H1 (cell line): ENCODE measurements around the gene TSHR. TPM values are rescaled to one million over a fixed set of nuclear protein-coding genes. Genes with fewer than 3 reads are reported as not detected.

Source experiments
- CTCF ChIA-PET: fragments of 300-600 bp; sonication (Branson Sonifier 250); formaldehyde crosslinking; loops from one replicate; lab custom pipeline; 2021; ENCODE audit not compliant: partially characterized antibody; lab: Charles Lee
- POLR2A ChIA-PET: fragments of 300-600 bp; sonication (Branson Sonifier 250); formaldehyde crosslinking; loops from one replicate; lab custom pipeline; 2021; ENCODE audit warnings: inconsistent platforms; ENCODE audit not compliant: partially characterized antibody; lab: Charles Lee
- DNase-seq, 2 experiments: peaks; one replicate each; pipeline versions ENCODE4 v3.0.0 to v3.0.0-alpha.2; 2010 to 2022; ENCODE audit warnings: low spot score in 2 of 2, low read depth in 1 of 2, mixed read lengths in 1 of 2
- FAIRE-seq: peaks from 2 replicates; lab custom pipeline; 2011; peaks lifted over from hg19 to GRCh38; lab: Jason Lieb, UNC
- H2AFZ ChIP-seq: 2 replicates; pipeline ENCODE4 v1.8.1; 2012; ENCODE audit warnings: low read length, inconsistent platforms
- H2AK5ac ChIP-seq: 2 replicates; pipeline ENCODE4 v1.6.1; 2013; ENCODE audit warnings: low read depth, low read length
- H2BK120ac ChIP-seq: replicated peaks from 2 replicates; pipeline ENCODE3; 2013; ENCODE audit warnings: low read depth, low read length, inconsistent platforms
- H2BK12ac ChIP-seq: 2 replicates; pipeline ENCODE4 v1.6.1; 2013; ENCODE audit warnings: low read depth, low read length
- H2BK15ac ChIP-seq: 2 replicates; pipeline ENCODE4 v1.6.1; 2013; ENCODE audit warnings: low read length
- H2BK20ac ChIP-seq: 2 replicates; pipeline ENCODE4 v1.6.1; 2013; ENCODE audit warnings: low read length
- H2BK5ac ChIP-seq: 2 replicates; pipeline ENCODE4 v1.6.1; 2013; ENCODE audit warnings: low read depth, low read length
- H3K14ac ChIP-seq: 2 replicates; pipeline ENCODE4 v1.6.1; 2013; ENCODE audit warnings: inconsistent platforms; ENCODE audit not compliant: insufficient read length
- H3K18ac ChIP-seq: 2 replicates; pipeline ENCODE4 v1.6.1; 2013; ENCODE audit warnings: low read length; ENCODE audit errors: extremely low read depth
- H3K23ac ChIP-seq: 2 replicates; pipeline ENCODE4 v1.6.1; 2013; ENCODE audit warnings: inconsistent platforms; ENCODE audit not compliant: insufficient read length
- H3K23me2 ChIP-seq: 2 replicates; pipeline ENCODE4 v1.6.1; 2013; ENCODE audit warnings: low read depth, low read length
- H3K27ac ChIP-seq: 2 replicates; pipeline ENCODE4 v1.6.1; 2011; ENCODE audit warnings: low read depth, low read length, inconsistent platforms
- H3K27me3 ChIP-seq, 4 experiments: replicated peaks in 1 of 4; 1 replicate in 1 of 4; 2 replicates in 3 of 4; pipeline versions ENCODE4 v1.6.1 to v1.8.1; 2011 to 2013; ENCODE audit warnings: low read length in 3 of 4, mild to moderate bottlenecking in 3 of 4, inconsistent platforms in 2 of 4, mixed read lengths in 2 of 4, moderate library complexity in 1 of 4; ENCODE audit not compliant: control insufficient read depth in 3 of 4, insufficient read depth in 3 of 4; ENCODE audit errors: extremely low read depth in 1 of 4
- H3K36me3 ChIP-seq, 4 experiments: 2 replicates each; pipeline versions ENCODE4 v1.6.1 to v1.8.1; 2011 to 2013; ENCODE audit warnings: mild to moderate bottlenecking in 4 of 4, low read length in 3 of 4, moderate library complexity in 2 of 4, control low read depth in 1 of 4, inconsistent platforms in 1 of 4; ENCODE audit not compliant: insufficient read depth in 4 of 4, control insufficient read depth in 2 of 4
- H3K4ac ChIP-seq: replicated peaks from 2 replicates; pipeline ENCODE3; 2013; ENCODE audit warnings: low read length, low read depth, mixed read lengths, inconsistent platforms; ENCODE audit not compliant: insufficient read length
- H3K4me1 ChIP-seq, 4 experiments: replicated peaks in 1 of 4; 1 replicate in 1 of 4; 2 replicates in 3 of 4; pipeline versions ENCODE4 v1.6.1 to v1.8.1; 2011 to 2013; ENCODE audit warnings: low read length in 3 of 4, inconsistent platforms in 2 of 4, mixed read lengths in 1 of 4; ENCODE audit not compliant: insufficient read depth in 4 of 4, control insufficient read depth in 3 of 4
- H3K4me2 ChIP-seq, 2 experiments: 2 replicates each; pipeline versions ENCODE4 v1.6.1 to v1.8.1; 2011 to 2013; ENCODE audit warnings: low read depth in 2 of 2, low read length in 2 of 2, control low read depth in 1 of 2, inconsistent platforms in 1 of 2, mild to moderate bottlenecking in 1 of 2; ENCODE audit not compliant: insufficient read depth in 1 of 2
- H3K4me3 ChIP-seq, 4 experiments: fragments of 200-600, 300-600 bp in 1 of 4; sonication (generic), shearing (Covaris generic), sonication (Bioruptor Twin) in 1 of 4; 2 replicates each; pipeline versions ENCODE4 v1.5.1 to v1.8.1; 2011 to 2016; ENCODE audit warnings: low read length in 4 of 4, low read depth in 3 of 4, control low read depth in 2 of 4, inconsistent platforms in 2 of 4, mild to moderate bottlenecking in 2 of 4, mixed read lengths in 1 of 4, moderate library complexity in 1 of 4; ENCODE audit not compliant: insufficient read depth in 2 of 4; ENCODE audit errors: extremely low read depth in 1 of 4
- H3K56ac ChIP-seq: replicated peaks from 2 replicates; pipeline ENCODE3; 2013; ENCODE audit warnings: low read depth, mild to moderate bottlenecking, mixed read lengths, low read length, inconsistent platforms; ENCODE audit not compliant: insufficient read length
- H3K79me1 ChIP-seq: 2 replicates; pipeline ENCODE4 v1.6.1; 2013; ENCODE audit warnings: low read depth, low read length, control low read depth
- H3K79me2 ChIP-seq, 2 experiments: 2 replicates each; pipeline versions ENCODE4 v1.6.1 to v1.8.1; 2012 to 2013; ENCODE audit warnings: low read length in 2 of 2, mild to moderate bottlenecking in 2 of 2, inconsistent platforms in 1 of 2; ENCODE audit not compliant: insufficient read depth in 2 of 2, control insufficient read depth in 1 of 2
- H3K9ac ChIP-seq, 4 experiments: replicated peaks in 1 of 4; 1 replicate in 1 of 4; 2 replicates in 3 of 4; pipeline versions ENCODE4 v1.6.1 to v1.8.1; 2011 to 2013; ENCODE audit warnings: low read depth in 3 of 4, low read length in 3 of 4, control low read depth in 2 of 4, mild to moderate bottlenecking in 2 of 4, moderate library complexity in 2 of 4, inconsistent platforms in 1 of 4; ENCODE audit errors: extremely low read depth in 1 of 4
- H3K9me3 ChIP-seq, 2 experiments: 2 replicates each; pipeline versions ENCODE4 v1.6.1 to v1.8.1; 2012 to 2013; ENCODE audit warnings: mild to moderate bottlenecking in 2 of 2, moderate library complexity in 2 of 2, control low read depth in 1 of 2, inconsistent platforms in 1 of 2, low read depth in 1 of 2, low read length in 1 of 2, mixed read lengths in 1 of 2; ENCODE audit not compliant: insufficient read depth in 2 of 2
- H4K20me1 ChIP-seq, 2 experiments: replicated peaks in 1 of 2; 2 replicates each; pipeline versions ENCODE3 to v1.8.1; 2011 to 2013; ENCODE audit warnings: inconsistent platforms in 2 of 2, low read length in 2 of 2, mild to moderate bottlenecking in 1 of 2; ENCODE audit not compliant: insufficient read depth in 2 of 2, control insufficient read depth in 1 of 2
- H4K5ac ChIP-seq: 2 replicates; pipeline ENCODE4 v1.6.1; 2013; ENCODE audit warnings: low read length, low read depth, mixed read lengths, inconsistent platforms; ENCODE audit not compliant: insufficient read length
- H4K8ac ChIP-seq: 2 replicates; pipeline ENCODE4 v1.8.0; 2013; ENCODE audit warnings: mild to moderate bottlenecking, moderate library complexity, low read length, inconsistent platforms; ENCODE audit not compliant: insufficient read depth; ENCODE audit errors: extremely low read depth
- H4K91ac ChIP-seq: replicated peaks from 2 replicates; pipeline ENCODE3; 2013; ENCODE audit warnings: low read length, mixed read lengths, inconsistent platforms; ENCODE audit not compliant: insufficient read length
- BRCA1 ChIP-seq: IDR thresholded peaks from 2 replicates; pipeline ENCODE4 v1.6.1; 2012; ENCODE audit warnings: low read depth, low read length, improper control_type of control experiment
- CBX8 ChIP-seq: fragments of 300-800, 300-1000 bp; sonication (generic); IDR thresholded peaks from 2 replicates; pipeline ENCODE4 v1.7.1; 2016; ENCODE audit warnings: low read depth, low read length, borderline replicate concordance
- EGR1 ChIP-seq: IDR thresholded peaks from 2 replicates; pipeline ENCODE4 v1.6.1; 2011; ENCODE audit warnings: low read depth, low read length, borderline replicate concordance
- EZH2 ChIP-seq: fragments of 200-600 bp; sonication (generic); IDR thresholded peaks from 2 replicates; pipeline ENCODE4 v1.7.1; 2012; ENCODE audit warnings: low read depth, mild to moderate bottlenecking, moderate library complexity, low read length, inconsistent platforms; ENCODE audit not compliant: severe bottlenecking
- GTF2F1 ChIP-seq: IDR thresholded peaks from 2 replicates; pipeline ENCODE4 v1.6.1; 2012; ENCODE audit warnings: low read depth, low read length, improper control_type of control experiment, borderline replicate concordance
- JUND ChIP-seq: IDR thresholded peaks from 2 replicates; pipeline ENCODE4 v1.6.1; 2011; ENCODE audit warnings: mild to moderate bottlenecking, improper control_type of control experiment, low read length
- KDM1A ChIP-seq: fragments of 200-600, 300-600 bp; sonication (generic); IDR thresholded peaks from 2 replicates; pipeline ENCODE4 v1.7.1; 2016; ENCODE audit warnings: mild to moderate bottlenecking, low read length, borderline replicate concordance
- NRF1 ChIP-seq: IDR thresholded peaks from 2 replicates; pipeline ENCODE4 v1.6.1; 2011; ENCODE audit warnings: mild to moderate bottlenecking, low read depth, low read length, improper control_type of control experiment
- POU5F1 ChIP-seq: IDR thresholded peaks from 2 replicates; pipeline ENCODE4 v1.6.1; 2011; ENCODE audit warnings: low read depth, mild to moderate bottlenecking, low read length, moderate library complexity
- SP2 ChIP-seq: IDR thresholded peaks from 2 replicates; pipeline ENCODE4 v1.6.1; 2012; ENCODE audit warnings: mild to moderate bottlenecking, low read length, inconsistent platforms
- SP4 ChIP-seq: IDR thresholded peaks from 2 replicates; pipeline ENCODE4 v1.6.1; 2012; ENCODE audit warnings: low read length, inconsistent platforms
- TAF7 ChIP-seq: optimal IDR thresholded peaks from 2 replicates; pipeline ENCODE3; 2011; ENCODE audit warnings: low read depth, mild to moderate bottlenecking, inconsistent platforms, low read length, moderate library complexity, borderline replicate concordance
- polyA plus RNA-seq, 7 experiments: library from polyadenylated mRNA; depleted of rRNA in 3 of 7; stranded (reverse) in 5 of 7; unstranded in 2 of 7; fragments of >200 nt in 5 of 7; fragments of 200-250 nt in 2 of 7; gene quantifications; 1 replicate in 5 of 7; 2 replicates in 1 of 7; 4 replicates in 1 of 7; pipeline versions ENCODE4 v1.2.1 to v1.2.3, GENCODE V29; 2011 to 2013; ENCODE audit warnings: missing spikeins in 2 of 7, mixed read lengths in 2 of 7
- total RNA-seq: library from RNA; stranded (reverse); fragmentation: NEBNext Ultra II Directional; extraction: Animal tissue kit (Norgen Biotek cat#: 25700); gene quantifications from 2 replicates; pipeline ENCODE4 v1.2.1, GENCODE V29; 2021
- TF ChIP-seq, protein P1 (sequence below), 3 experiments: IDR thresholded peaks; 1 replicate in 2 of 3; 2 replicates in 1 of 3; pipeline versions ENCODE4 v1.5.1 to v1.6.1; 2011; ENCODE audit warnings: low read length in 3 of 3, mild to moderate bottlenecking in 3 of 3, inconsistent platforms in 2 of 3, low read depth in 1 of 3, moderate library complexity in 1 of 3; ENCODE audit not compliant: insufficient read depth in 1 of 3; ENCODE audit errors: control extremely low read depth in 1 of 3

The TSHR gene
- total and polyA plus RNA-seq, 2 of the 8 experiments (the other 6 are each of a cell fraction or from before 2014, with no cell fraction given) = 0.27 TPM; not detected in 1

DNA sequence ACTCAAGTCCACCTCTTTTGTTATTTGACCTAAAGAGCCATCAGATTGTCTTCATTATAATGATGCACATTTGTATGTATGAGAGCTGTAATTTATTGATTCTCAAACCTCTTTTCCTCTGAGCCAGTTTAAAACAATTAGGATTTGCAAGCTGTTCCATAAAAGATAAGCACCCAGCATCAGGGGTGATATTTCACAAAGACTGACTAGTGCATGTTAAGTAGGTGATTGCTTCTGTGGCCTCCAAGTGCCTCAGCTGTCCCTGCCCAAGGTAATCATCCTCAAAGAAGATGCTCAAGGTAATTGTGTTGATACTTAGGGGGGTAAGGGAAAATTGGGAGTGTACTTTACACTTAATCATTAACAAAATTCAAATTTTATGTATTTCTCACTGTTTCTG, 32.1 kb upstream of the TSHR start:
- H3K56ac ChIP-seq = no peak overlapping the region
- no peak overlapping the region for H3K18ac ChIP-seq
- FAIRE-seq (no peak), DNase-seq (no peak)
- no peaks in the 10 kb centered on the region for H4K20me1 ChIP-seq
- no peak overlapping the region for H3K4ac ChIP-seq
- H3K9ac ChIP-seq = no peak overlapping the region
- H3K36me3 ChIP-seq = no peaks in the 10 kb centered on the region
- H3K23ac ChIP-seq = no peak overlapping the region
- no peak overlapping the region for H4K8ac ChIP-seq
- H3K27me3 ChIP-seq = no peaks in the 10 kb centered on the region
- no peak overlapping the region for H2BK20ac ChIP-seq
- H3K27ac ChIP-seq = no peak overlapping the region
- no peak overlapping the region for H4K5ac ChIP-seq
- H3K79me1 ChIP-seq = no peaks in the 10 kb centered on the region
- CTCF ChIA-PET = interaction anchor here (1.0 kb wide), 2 partner anchors 17 to 21 kb away, joined by 3 to 4 read pairs; no protein-coding TSS in a partner anchor
- no peak overlapping the region for H2BK5ac ChIP-seq
- H2AK5ac ChIP-seq = no peak overlapping the region
- no peaks in the 10 kb centered on the region for H3K23me2 ChIP-seq
- H2BK12ac ChIP-seq = no peak overlapping the region
- no peak overlapping the region for H4K91ac ChIP-seq
- POLR2A ChIA-PET = no interaction called here
- H3K4me1 ChIP-seq = no peaks in the 10 kb centered on the region; a peak in 1 of 7 replicates
- H3K4me2 ChIP-seq = no peak overlapping the region
- no peak overlapping the region for H2BK15ac ChIP-seq
- H2BK120ac ChIP-seq = no peak overlapping the region
- no peak overlapping the region for H3K14ac ChIP-seq
- H2AFZ ChIP-seq = no peak overlapping the region
- H3K4me3 ChIP-seq = no peak overlapping the region
- no peaks in the 10 kb centered on the region for H3K9me3 ChIP-seq
- H3K79me2 ChIP-seq = no peaks in the 10 kb centered on the region; a peak in 1 of 4 replicates
- no peak for TF ChIP-seq POU5F1
- no peak for TF ChIP-seq SP2
- TF ChIP-seq BRCA1 = no peak
- TF ChIP-seq TAF7 = no peak
- no peak for TF ChIP-seq GTF2F1
- no peak for TF ChIP-seq SP4
- TF ChIP-seq CBX8 = no peak
- TF ChIP-seq KDM1A = no peak
- TF ChIP-seq EGR1 = no peak
- TF ChIP-seq, protein P1, sequence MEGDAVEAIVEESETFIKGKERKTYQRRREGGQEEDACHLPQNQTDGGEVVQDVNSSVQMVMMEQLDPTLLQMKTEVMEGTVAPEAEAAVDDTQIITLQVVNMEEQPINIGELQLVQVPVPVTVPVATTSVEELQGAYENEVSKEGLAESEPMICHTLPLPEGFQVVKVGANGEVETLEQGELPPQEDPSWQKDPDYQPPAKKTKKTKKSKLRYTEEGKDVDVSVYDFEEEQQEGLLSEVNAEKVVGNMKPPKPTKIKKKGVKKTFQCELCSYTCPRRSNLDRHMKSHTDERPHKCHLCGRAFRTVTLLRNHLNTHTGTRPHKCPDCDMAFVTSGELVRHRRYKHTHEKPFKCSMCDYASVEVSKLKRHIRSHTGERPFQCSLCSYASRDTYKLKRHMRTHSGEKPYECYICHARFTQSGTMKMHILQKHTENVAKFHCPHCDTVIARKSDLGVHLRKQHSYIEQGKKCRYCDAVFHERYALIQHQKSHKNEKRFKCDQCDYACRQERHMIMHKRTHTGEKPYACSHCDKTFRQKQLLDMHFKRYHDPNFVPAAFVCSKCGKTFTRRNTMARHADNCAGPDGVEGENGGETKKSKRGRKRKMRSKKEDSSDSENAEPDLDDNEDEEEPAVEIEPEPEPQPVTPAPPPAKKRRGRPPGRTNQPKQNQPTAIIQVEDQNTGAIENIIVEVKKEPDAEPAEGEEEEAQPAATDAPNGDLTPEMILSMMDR (IDR thresholded peaks at IDR 0.05; ENCODE audit: control extremely low read depth in 1 of 3, insufficient read depth in 1 of 3, low read depth in 1 of 3, low read length in 3 of 3) = no peak
- TF ChIP-seq NRF1 = no peak
- no peak for TF ChIP-seq JUND
- no peak for TF ChIP-seq EZH2
